Left lung (tissue), 14 donors: ENCODE measurements around the gene IZUMO3. TPM values are rescaled to one million over a fixed set of nuclear protein-coding genes. Genes with fewer than 3 reads are reported as not detected.

Experiments
- ATAC-seq: fragments of 200-7000 bp; cut with Tn5 transposase; one replicate; pipeline ENCODE4 v1.9.1; 2020; ENCODE audit warnings: moderate library complexity
- DNase-seq, 4 donors: peaks; one replicate each; pipeline ENCODE4 v3.0.0-alpha.2; 2013 to 2020
- H3K27ac ChIP-seq, 2 donors: fragments of 200-600 bp; sonication (generic) in 1 of 2; one replicate each; pipeline versions ENCODE4 v1.5.0 to v1.8.0; 2020 to 2021
- H3K27me3 ChIP-seq, 2 donors: fragments of 200-600 bp; sonication (generic) in 1 of 2; one replicate each; pipeline versions ENCODE4 v1.5.0 to v1.8.0; 2020 to 2021
- H3K36me3 ChIP-seq, 2 donors: fragments of 200-600 bp; sonication (generic) in 1 of 2; one replicate each; pipeline versions ENCODE4 v1.5.0 to v1.8.0; 2020 to 2021
- H3K4me1 ChIP-seq, 2 donors: fragments of 200-600 bp; one replicate each; pipeline ENCODE4 v1.8.0; 2021
- H3K4me3 ChIP-seq, 2 donors: fragments of 200-600 bp; sonication (generic) in 1 of 2; one replicate each; pipeline versions ENCODE4 v1.5.0 to v1.8.0; 2020 to 2021; ENCODE audit warnings: mild to moderate bottlenecking in 1 of 2
- H3K9me3 ChIP-seq, 2 donors: fragments of 200-600 bp; sonication (generic) in 1 of 2; one replicate each; pipeline versions ENCODE4 v1.5.0 to v1.8.0; 2020 to 2021
- CTCF ChIP-seq, 2 donors: fragments of 200-600 bp; sonication (generic) in 1 of 2; IDR thresholded peaks; one replicate each; pipeline versions ENCODE4 v1.5.0 to v1.8.0; 2021; ENCODE audit warnings: antibody characterized with exemption in 2 of 2
- intact Hi-C, 2 donors: fragments of 100-400 bp; cut with DNase I; formaldehyde crosslinking; loops; one replicate each; pipeline versions ENCODE4 v1.11.2 to v1.14.2; 2022
- long read RNA-seq, 12 donors: library from polyadenylated mRNA in 2 of 12; unstranded in 2 of 12; transcript quantifications; one replicate each; pipeline ENCODE4 v2.0.0 and lab custom pipeline, GENCODE V29; 2019 to 2026
- polyA plus RNA-seq, 6 donors: library from polyadenylated mRNA; unstranded; fragments of 120-200 nt; gene quantifications; one replicate each; pipeline ENCODE4 v1.2.1, GENCODE V29; 2013; ENCODE audit not compliant: insufficient read length in 6 of 6
- total RNA-seq, 2 donors: library from RNA; stranded (reverse); fragmentation: NEBNext Ultra II Directional; extraction: Animal tissue kit (Norgen Biotek cat#: 25700); gene quantifications; one replicate each; pipeline ENCODE4 v1.2.1, GENCODE V29; 2021
- donor health status: DM: no; HTN: yes; CAD: no.
- donor health status: DM: no; HTN: no; CAD: no.

Gene IZUMO3
- not detected for total RNA-seq
- not detected for polyA plus RNA-seq
- long read RNA-seq, donor 1, result 0 reads
- long read RNA-seq, donor 2, result 0 reads
- long read RNA-seq, donor 3, result 0 reads
- long read RNA-seq, donor 4, result 0 reads
- long read RNA-seq, donor 5, result 0 reads
- long read RNA-seq, donor 6, result 0 reads
- long read RNA-seq, donor 7, result 0 reads
- long read RNA-seq, donor 8, result 0 reads
- long read RNA-seq, donor 9, result 0 reads
- long read RNA-seq, donor 10, result 0 reads
- long read RNA-seq, donor 11, result 0 reads
- long read RNA-seq, donor 12, result 0 reads

- no peak for DNase-seq
- H3K4me1 ChIP-seq, result no peaks in the 10 kb centered on the region
- TF ChIP-seq CTCF (IDR thresholded peaks at IDR 0.05), result no peak
- no peak for ATAC-seq
- intact Hi-C loops, result no loop called here
- no peaks in the 10 kb centered on the region for H3K36me3 ChIP-seq
- no peak within 1 kb of the TSS for H3K27ac ChIP-seq
- H3K9me3 ChIP-seq, result no peaks in the 10 kb centered on the region
- H3K27me3 ChIP-seq, result no peaks in the 10 kb centered on the region
- H3K4me3 ChIP-seq, result no peak within 1 kb of the TSS
Observed at GRCh38 chr9:24545847-24546522, at the start of gene IZUMO3. Gene IZUMO3, minus strand, starts transcription at chr9:24545897. Its CDS starts 248 bp downstream, at chr9:24545649.

- ATAC-seq, result no peak
- no peaks in the 10 kb centered on the region for H3K4me1 ChIP-seq
- intact Hi-C loops, result no loop called here
Observed at GRCh38 chr9:24594234-24594850, 48.6 kb upstream of the IZUMO3 start.

GRCh38 chr9:24590432-24590831, 44.7 kb upstream of the IZUMO3 start:
- Histone ChIP-seq H3K27me3 (no peaks in the 10 kb centered on the region), H3K4me1 (no peaks in the 10 kb centered on the region), H3K27ac (no peak overlapping the region), H3K9me3 (peaks cover 0 to 13% of the 10 kb centered on the region in 2 donors), H3K4me3 (no peak overlapping the region), H3K36me3 (no peaks in the 10 kb centered on the region)
- ATAC-seq (no peak), DNase-seq (no peak)
- no peak for TF ChIP-seq CTCF (IDR thresholded peaks at IDR 0.05)
- intact Hi-C loops, result no loop called here

More at GRCh38 chr9:24594234-24594850, 48.6 kb upstream of the IZUMO3 start:
- peak in 1 of 4 donors; percentile 43 for DNase-seq
- H3K27me3 ChIP-seq, result no peaks in the 10 kb centered on the region
- H3K36me3 ChIP-seq, result no peaks in the 10 kb centered on the region
- TF ChIP-seq CTCF (IDR thresholded peaks at IDR 0.05), result no peak
- H3K27ac ChIP-seq, result no peak overlapping the region
- H3K4me3 ChIP-seq, result no peak overlapping the region
- H3K9me3 ChIP-seq, result no peaks in the 10 kb centered on the region

- DNase-seq (no peak), ATAC-seq (no peak)
- no peak for TF ChIP-seq CTCF (IDR thresholded peaks at IDR 0.05)
- Histone ChIP-seq H3K27me3 (no peaks in the 10 kb centered on the region), H3K4me1 (no peaks in the 10 kb centered on the region), H3K27ac (no peak overlapping the region), H3K9me3 (peaks cover 0 to 15% of the 10 kb centered on the region in 2 donors), H3K4me3 (no peak overlapping the region), H3K36me3 (no peaks in the 10 kb centered on the region)
- intact Hi-C loops, result no loop called here
Observed at GRCh38 chr9:24587883-24588282, 42.2 kb upstream of the IZUMO3 start.
